ENCODE data around the gene SLC16A13. TPM values are rescaled to one million over a fixed set of nuclear protein-coding genes. Genes with fewer than 3 reads are reported as not detected.

The SLC16A13 gene
- total and polyA plus RNA-seq, 2 donors from 2014 or later = 6.5 to 11.6 TPM

DNA sequence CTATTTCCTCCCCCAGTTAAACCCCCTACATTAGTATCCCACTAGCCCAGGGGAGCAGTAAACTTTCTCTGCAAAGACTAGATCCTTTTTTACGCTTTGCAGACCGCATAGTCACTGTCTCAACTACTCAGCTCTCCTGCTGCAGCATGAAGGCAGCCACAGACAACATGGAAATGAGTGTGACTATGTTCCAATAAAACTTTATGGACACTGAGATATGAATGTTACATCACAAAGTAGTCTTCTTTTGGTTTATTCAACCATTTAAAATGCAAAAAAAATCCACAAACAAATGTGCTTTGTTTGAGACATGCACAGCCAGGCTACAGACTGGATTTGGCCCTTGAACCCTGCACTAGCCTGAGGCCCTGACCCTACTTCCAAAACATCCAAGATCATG lies 25.3 kb upstream of the SLC16A13 start:
- no peak for DNase-seq
- H3K36me3 ChIP-seq (ENCODE audit: control insufficient read depth in 2 of 3, insufficient read depth in 3 of 3, low read length in 3 of 3) = peaks cover 0 to 6% (median 0%) of the 10 kb centered on the region in 3 donors
- peak overlapping the region in 2 of 3 donors; percentile 31 to 80 for H3K4me3 ChIP-seq (ENCODE audit: low read length in 3 of 3)
- H3K4me1 ChIP-seq (ENCODE audit: control insufficient read depth in 2 of 3, insufficient read depth in 2 of 3, low read depth in 1 of 3, low read length in 3 of 3) = peaks cover 0 to 27% (median 13%) of the 10 kb centered on the region in 3 donors
- intact Hi-C loops (cut with DNase I) = no loop called here
- no peak for TF ChIP-seq CTCF (IDR thresholded peaks at IDR 0.05; ENCODE audit: borderline replicate concordance, extremely low read depth, insufficient read depth)
- H3K9ac ChIP-seq (ENCODE audit: low read length in 3 of 3) = peak overlapping the region in 1 of 3 donors; percentile 81
- no peak for FAIRE-seq
- H3K27ac ChIP-seq (ENCODE audit: low read depth in 2 of 2, low read length in 2 of 2) = no peak overlapping the region
- H3K27me3 ChIP-seq (ENCODE audit: control insufficient read depth, insufficient read depth, low read length) = no peaks in the 10 kb centered on the region
- no peaks in the 10 kb centered on the region for H3K9me3 ChIP-seq (ENCODE audit: control insufficient read depth in 2 of 3, insufficient read depth in 1 of 3, low read length in 3 of 3)

DNA sequence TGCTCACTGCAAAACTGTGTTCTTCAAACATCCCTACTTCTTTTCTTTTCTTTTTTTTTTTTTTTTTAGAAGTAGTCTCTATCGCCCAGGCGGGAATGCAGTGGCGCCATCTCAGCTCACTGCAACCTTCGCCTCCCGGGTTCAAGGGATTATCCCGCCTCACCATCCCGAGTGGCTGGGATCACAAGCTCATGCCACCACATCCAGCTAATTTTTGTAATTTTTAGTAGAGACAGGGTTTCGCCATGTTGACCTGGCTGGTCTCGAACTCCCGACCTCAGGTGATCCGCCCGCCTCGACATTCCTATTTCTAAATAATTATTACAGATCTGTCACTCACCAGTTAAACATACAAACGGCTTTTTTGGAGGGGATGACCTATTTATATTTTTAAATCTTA lies 24.4 kb upstream of the SLC16A13 start:
- Histone ChIP-seq H3K27me3 (ENCODE audit: control insufficient read depth, insufficient read depth, low read length) (no peaks in the 10 kb centered on the region), H3K4me1 (ENCODE audit: control insufficient read depth in 2 of 3, insufficient read depth in 2 of 3, low read depth in 1 of 3, low read length in 3 of 3) (peaks cover 0 to 30% (median 13%) of the 10 kb centered on the region in 3 donors), H3K4me3 (ENCODE audit: low read length in 3 of 3) (peak overlapping the region; percentile 80 to 95 (median 92)), H3K27ac (ENCODE audit: low read depth in 2 of 2, low read length in 2 of 2) (no peak overlapping the region), H3K9me3 (ENCODE audit: control insufficient read depth in 2 of 3, insufficient read depth in 1 of 3, low read length in 3 of 3) (no peaks in the 10 kb centered on the region), H3K36me3 (ENCODE audit: control insufficient read depth in 2 of 3, insufficient read depth in 3 of 3, low read length in 3 of 3) (peaks cover 0 to 6% (median 0%) of the 10 kb centered on the region in 3 donors), H3K9ac (ENCODE audit: low read length in 3 of 3) (peak overlapping the region; percentile 17 to 94 (median 81))
- FAIRE-seq (no peak), DNase-seq (no peak)
- no peak for TF ChIP-seq CTCF (IDR thresholded peaks at IDR 0.05; ENCODE audit: borderline replicate concordance, extremely low read depth, insufficient read depth)
- intact Hi-C loops (cut with DNase I) = no loop called here

GRCh38 chr17:7011942-7012254 lies 23.9 kb upstream of the SLC16A13 start:
- no peaks in the 10 kb centered on the region for H3K9me3 ChIP-seq (ENCODE audit: control insufficient read depth in 2 of 3, insufficient read depth in 1 of 3, low read length in 3 of 3)
- FAIRE-seq (no peak), DNase-seq (no peak)
- H3K4me3 ChIP-seq (ENCODE audit: low read length in 3 of 3) = peak overlapping the region; percentile 80 to 95 (median 92)
- peak overlapping the region; percentile 17 to 94 (median 81) for H3K9ac ChIP-seq (ENCODE audit: low read length in 3 of 3)
- no peak for TF ChIP-seq CTCF (IDR thresholded peaks at IDR 0.05; ENCODE audit: borderline replicate concordance, extremely low read depth, insufficient read depth)
- intact Hi-C loops (cut with DNase I) = no loop called here
- peaks cover 0 to 30% (median 13%) of the 10 kb centered on the region in 3 donors for H3K4me1 ChIP-seq (ENCODE audit: control insufficient read depth in 2 of 3, insufficient read depth in 2 of 3, low read depth in 1 of 3, low read length in 3 of 3)
- peak overlapping the region; percentile 98 to 99 for H3K27ac ChIP-seq (ENCODE audit: low read depth in 2 of 2, low read length in 2 of 2)
- H3K36me3 ChIP-seq (ENCODE audit: control insufficient read depth in 2 of 3, insufficient read depth in 3 of 3, low read length in 3 of 3) = peaks cover 0 to 6% (median 0%) of the 10 kb centered on the region in 3 donors
- no peaks in the 10 kb centered on the region for H3K27me3 ChIP-seq (ENCODE audit: control insufficient read depth, insufficient read depth, low read length)
